Stimulated activated CD8-positive, alpha-beta memory T cell treated with anti-CD3 and anti-CD28 coated beads, Interleukin-7, amount 100 ng/mL, for 4 hours (primary cell): ENCODE results near the gene SMIM27.
"Not testable (repeated sequence)": the region's sequence is repeated elsewhere in the genome, so short reads cannot be mapped to it uniquely, and the experiment has no call there.

Experiments used
- DNase-seq, 2 donors: peaks; one replicate each; pipeline ENCODE4 v3.0.0-alpha.2; 2020; ENCODE audit warnings: low read depth in 2 of 2

SMIM27 gene

DNA sequence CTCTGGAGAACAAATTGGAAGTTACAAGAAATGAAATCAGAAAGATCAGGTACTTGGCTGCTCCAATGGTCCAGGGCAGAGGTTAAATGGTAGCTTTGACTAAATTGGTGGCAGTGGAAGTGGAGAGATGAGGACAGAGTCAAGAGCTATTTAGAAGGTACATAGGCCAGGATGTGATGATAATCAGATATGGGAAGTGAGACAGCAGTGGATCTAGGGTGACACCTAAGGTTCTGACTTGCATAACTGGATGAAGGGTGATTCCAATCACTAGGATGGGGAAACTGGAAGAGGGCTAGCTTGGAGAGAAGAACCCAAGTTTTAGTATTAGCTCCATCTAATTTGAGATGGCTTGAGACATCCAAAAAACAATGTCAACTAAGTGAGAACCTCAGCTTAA is 44.8 kb downstream of the SMIM27 start:
- DNase-seq: no peak

DNA sequence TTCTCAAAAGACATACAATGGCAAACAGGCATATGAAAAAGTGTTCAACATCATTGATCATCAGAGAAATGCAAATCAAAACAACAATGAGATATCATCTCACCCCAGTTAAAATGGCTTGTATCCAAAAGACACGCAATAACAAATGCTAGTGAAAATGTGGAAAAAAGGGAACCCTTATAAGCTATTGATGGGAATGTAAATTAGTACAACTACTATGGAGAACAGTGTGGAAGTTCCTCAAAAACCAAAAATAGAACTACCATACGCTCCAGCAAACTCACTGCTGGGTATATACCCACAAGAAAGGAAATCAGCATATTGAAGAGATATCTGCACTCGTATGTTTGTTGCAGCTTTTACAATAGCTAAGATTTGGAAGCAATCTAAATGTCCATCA is 46.9 kb downstream of the SMIM27 start:
- not testable (repeated sequence) for DNase-seq
